Stomach (tissue), 9 donors: ENCODE data around the gene MSX2. TPM values are rescaled to one million over a fixed set of nuclear protein-coding genes. Genes with fewer than 3 reads are reported as not detected.

Experiments
- DNase-seq, 2 donors: peaks; one replicate each; pipeline versions ENCODE4 v3.0.0 to v3.0.0-alpha.2; 2013 to 2019
- H3K27ac ChIP-seq, 5 donors: fragments of 200-600 bp in 4 of 5; sonication (generic) in 4 of 5; one replicate each; pipeline ENCODE4 v1.5.1; 2013 to 2019; ENCODE audit warnings: mild to moderate bottlenecking in 1 of 5, moderate library complexity in 1 of 5
- H3K27me3 ChIP-seq, 3 donors: fragments of 200-600 bp; sonication (generic); one replicate each; pipeline ENCODE4 v1.5.1; 2017 to 2019; ENCODE audit warnings: mixed run types in 1 of 3
- H3K36me3 ChIP-seq, 4 donors: fragments of 200-600 bp; sonication (generic); 1 replicate in 3 of 4; 2 replicates in 1 of 4; pipeline ENCODE4 v1.5.1; 2016 to 2019
- H3K4me1 ChIP-seq, 4 donors: fragments of 200-600 bp; sonication (generic); one replicate each; pipeline ENCODE4 v1.5.1; 2016 to 2019
- H3K4me3 ChIP-seq, 4 donors: fragments of 200-600 bp; sonication (generic) in 3 of 4; one replicate each; pipeline ENCODE4 v1.5.1; 2016 to 2019; ENCODE audit warnings: mild to moderate bottlenecking in 1 of 4
- H3K9me3 ChIP-seq, 4 donors: fragments of 200-600 bp; sonication (generic); one replicate each; pipeline ENCODE4 v1.5.1; 2016 to 2019
- EP300 ChIP-seq: sonication (generic); formaldehyde crosslinking; IDR thresholded peaks from one replicate; pipeline ENCODE4 v1.6.1; 2017; ENCODE audit warnings: antibody characterized with exemption
- POLR2A ChIP-seq, 4 donors: fragments of 450-650 bp; IDR thresholded peaks; one replicate each; pipeline ENCODE4 v1.6.1; 2016; ENCODE audit warnings: antibody characterized with exemption in 4 of 4, control low read depth in 2 of 4, mild to moderate bottlenecking in 1 of 4, moderate library complexity in 1 of 4
- POLR2AphosphoS5 ChIP-seq, 3 donors: sonication (generic); formaldehyde crosslinking; IDR thresholded peaks; one replicate each; pipeline ENCODE4 v1.6.1; 2016; ENCODE audit warnings: antibody characterized with exemption in 3 of 3
- WGBS, 5 donors: extraction: QIAGEN DNeasy Blood & Tissue Kit in 3 of 5; methylation state at CpG; one replicate each; pipeline versions ENCODE4 v1.1.5 to v1.1.7; 2013 to 2018; 5-methylcytosine and 5-hydroxymethylcytosine counted together
- intact Hi-C: fragments of 100-400 bp; cut with DNase I; formaldehyde crosslinking; loops from one replicate; pipeline ENCODE4 v1.15.1; 2023; ENCODE audit warnings: low total_unique reads
- polyA plus RNA-seq, 3 donors: library from polyadenylated mRNA; stranded (reverse); fragments of 200-250 nt; gene quantifications; one replicate each; pipeline ENCODE4 v1.2.3, GENCODE V29; 2013
- total RNA-seq, 5 donors: library from RNA; depleted of rRNA; stranded (reverse); fragments of >200 nt; gene quantifications; one replicate each; pipeline versions ENCODE4 v1.1.0 to v1.2.3, GENCODE V29; 2014 to 2016
- TF ChIP-seq, protein P1 (sequence below), 7 experiments: fragments of 450-650 bp in 4 of 7; fragments of 200-600 bp in 3 of 7; sonication (generic) in 3 of 7; IDR thresholded peaks; one replicate each; pipeline ENCODE4 v1.5.1; 2016 to 2019; ENCODE audit warnings: antibody characterized with exemption in 7 of 7, control low read depth in 2 of 7, mild to moderate bottlenecking in 1 of 7
- donor health status: healthy with polysubstance abuse.
- donor health status: Bipolar disorder and iron deficiency.
- donor health status: healthy.

The MSX2 gene
- total and polyA plus RNA-seq, 8 donors = 0.18 to 6.5 (median 1.4) TPM; not detected in 2

DNA sequence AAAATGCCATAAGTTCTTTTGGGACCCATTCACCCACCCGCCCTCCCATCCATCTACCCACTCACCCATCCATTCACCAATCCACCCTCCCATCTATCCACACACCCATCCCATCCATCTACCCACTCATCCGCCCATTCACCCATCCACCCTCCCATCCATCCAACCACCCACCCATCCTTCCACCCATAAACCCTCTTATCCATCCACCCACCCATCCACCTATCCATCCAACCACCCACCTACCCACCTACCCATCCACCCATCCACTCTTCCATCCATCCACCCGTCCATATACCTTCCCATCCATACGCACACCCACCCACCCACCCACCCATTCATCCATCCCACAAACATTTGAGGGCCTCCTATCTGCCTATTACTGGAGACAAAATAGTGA is 43.3 kb downstream of the MSX2 start:
- H3K4me1 ChIP-seq = no peaks in the 10 kb centered on the region
- TF ChIP-seq, protein P1, sequence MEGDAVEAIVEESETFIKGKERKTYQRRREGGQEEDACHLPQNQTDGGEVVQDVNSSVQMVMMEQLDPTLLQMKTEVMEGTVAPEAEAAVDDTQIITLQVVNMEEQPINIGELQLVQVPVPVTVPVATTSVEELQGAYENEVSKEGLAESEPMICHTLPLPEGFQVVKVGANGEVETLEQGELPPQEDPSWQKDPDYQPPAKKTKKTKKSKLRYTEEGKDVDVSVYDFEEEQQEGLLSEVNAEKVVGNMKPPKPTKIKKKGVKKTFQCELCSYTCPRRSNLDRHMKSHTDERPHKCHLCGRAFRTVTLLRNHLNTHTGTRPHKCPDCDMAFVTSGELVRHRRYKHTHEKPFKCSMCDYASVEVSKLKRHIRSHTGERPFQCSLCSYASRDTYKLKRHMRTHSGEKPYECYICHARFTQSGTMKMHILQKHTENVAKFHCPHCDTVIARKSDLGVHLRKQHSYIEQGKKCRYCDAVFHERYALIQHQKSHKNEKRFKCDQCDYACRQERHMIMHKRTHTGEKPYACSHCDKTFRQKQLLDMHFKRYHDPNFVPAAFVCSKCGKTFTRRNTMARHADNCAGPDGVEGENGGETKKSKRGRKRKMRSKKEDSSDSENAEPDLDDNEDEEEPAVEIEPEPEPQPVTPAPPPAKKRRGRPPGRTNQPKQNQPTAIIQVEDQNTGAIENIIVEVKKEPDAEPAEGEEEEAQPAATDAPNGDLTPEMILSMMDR (IDR thresholded peaks at IDR 0.05) = no peak
- TF ChIP-seq POLR2AphosphoS5 (IDR thresholded peaks at IDR 0.05) (no peak), EP300 (no peak), POLR2A (IDR thresholded peaks at IDR 0.05) (no peak)
- peaks cover 0 to 6% (median 0%) of the 10 kb centered on the region in 4 donors for H3K9me3 ChIP-seq
- no peak for DNase-seq
- intact Hi-C loops = no loop called here
- H3K4me3 ChIP-seq = no peak overlapping the region
- H3K27me3 ChIP-seq = peaks cover 0 to 13% (median 0%) of the 10 kb centered on the region in 3 donors
- 52 to 71% (median 67%) methylated on average over 4 of the region's 4 CpGs for WGBS, 5 donors
- H3K27ac ChIP-seq = no peak overlapping the region
- H3K36me3 ChIP-seq = no peaks in the 10 kb centered on the region

DNA sequence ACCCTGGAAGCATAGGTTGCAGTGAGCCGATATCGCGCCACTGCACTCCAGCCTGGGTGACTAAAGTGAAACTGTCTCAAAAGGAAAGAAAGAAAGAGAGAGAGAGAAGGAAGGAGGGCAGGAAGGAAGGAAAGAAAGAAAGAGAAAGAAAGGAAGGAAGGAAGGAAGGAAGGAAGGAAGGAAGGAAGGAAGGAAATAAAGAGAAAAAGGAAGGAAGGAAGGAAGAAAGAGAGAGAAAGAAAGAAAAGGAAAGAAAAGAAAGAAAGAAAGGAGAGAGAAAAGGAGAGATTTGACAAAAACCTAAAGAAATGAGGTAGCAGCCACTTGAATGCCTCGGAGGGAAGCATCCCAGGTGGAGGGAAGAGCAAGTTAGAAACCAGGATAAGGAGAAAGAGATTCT is 44.6 kb downstream of the MSX2 start:
- Histone ChIP-seq H3K36me3 (no peaks in the 10 kb centered on the region), H3K9me3 (peaks cover 0 to 9% (median 0%) of the 10 kb centered on the region in 4 donors), H3K27ac (no peak overlapping the region), H3K4me3 (no peak overlapping the region), H3K27me3 (peaks cover 0 to 17% (median 0%) of the 10 kb centered on the region in 3 donors), H3K4me1 (no peaks in the 10 kb centered on the region)
- intact Hi-C loops = no loop called here
- no peak for TF ChIP-seq POLR2AphosphoS5 (IDR thresholded peaks at IDR 0.05)
- TF ChIP-seq, protein P1 (IDR thresholded peaks at IDR 0.05) = no peak
- TF ChIP-seq EP300 = no peak
- TF ChIP-seq POLR2A (IDR thresholded peaks at IDR 0.05) = no peak
- no peak for DNase-seq
- WGBS, 5 donors = 84 to 97% (median 92%) methylated on average over 4 of the region's 4 CpGs

DNA sequence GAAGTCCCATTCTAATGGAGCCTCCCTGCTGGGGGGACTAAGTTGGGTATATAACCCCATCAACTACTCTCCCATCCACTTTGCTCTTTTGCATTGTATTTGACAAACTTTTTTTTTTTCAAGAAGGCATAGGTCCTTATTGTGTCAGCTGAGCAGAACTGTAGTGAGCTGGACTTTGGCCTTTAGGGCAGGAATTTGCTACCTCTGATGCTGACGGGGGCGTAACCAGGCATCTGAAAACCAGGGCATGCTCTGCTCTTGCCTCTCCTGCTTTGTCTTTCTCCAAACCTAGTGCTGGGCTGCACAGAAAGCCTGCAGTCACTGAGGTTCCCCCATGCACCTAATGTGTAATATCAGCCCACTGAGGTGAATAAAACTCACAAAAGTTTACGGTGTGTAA is 49.0 kb downstream of the MSX2 start:
- H3K27ac ChIP-seq = no peak overlapping the region
- H3K4me1 ChIP-seq = no peaks in the 10 kb centered on the region
- peaks cover 0 to 19% (median 0%) of the 10 kb centered on the region in 3 donors for H3K27me3 ChIP-seq
- DNase-seq = peak in 1 of 2 donors; percentile 62
- intact Hi-C loops = no loop called here
- TF ChIP-seq, protein P1 (IDR thresholded peaks at IDR 0.05) = no peak
- TF ChIP-seq POLR2AphosphoS5 (IDR thresholded peaks at IDR 0.05) (no peak), EP300 (no peak), POLR2A (IDR thresholded peaks at IDR 0.05) (no peak)
- no peaks in the 10 kb centered on the region for H3K36me3 ChIP-seq
- peaks cover 0 to 9% (median 0%) of the 10 kb centered on the region in 4 donors for H3K9me3 ChIP-seq
- H3K4me3 ChIP-seq = no peak overlapping the region
- 46 to 79% (median 57%) methylated on average over 3 of the region's 3 CpGs for WGBS, 5 donors

DNA sequence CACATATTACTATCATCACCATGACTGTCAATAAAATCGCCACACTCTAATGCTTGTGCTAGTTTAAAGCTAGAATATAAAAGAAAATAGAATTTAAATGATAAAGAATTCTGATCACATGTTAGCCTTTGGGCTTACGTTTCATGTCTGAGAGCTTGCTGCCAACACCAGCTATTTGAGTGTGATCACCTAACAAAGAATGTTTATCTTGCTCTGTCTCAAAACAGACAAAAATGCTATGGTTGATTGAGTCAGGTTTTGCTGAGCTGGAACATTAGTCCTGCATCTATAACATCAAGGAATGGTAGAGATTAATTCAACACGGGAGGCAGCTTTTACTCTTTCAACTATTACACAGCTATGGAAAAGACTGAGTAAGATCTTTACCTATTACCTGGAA is 50.7 kb downstream of the MSX2 start:
- no peak for DNase-seq
- Histone ChIP-seq H3K4me3 (no peak overlapping the region), H3K27me3 (peaks cover 0 to 19% (median 0%) of the 10 kb centered on the region in 3 donors), H3K9me3 (peaks cover 0 to 9% (median 0%) of the 10 kb centered on the region in 4 donors), H3K36me3 (no peaks in the 10 kb centered on the region), H3K27ac (no peak overlapping the region), H3K4me1 (no peaks in the 10 kb centered on the region)
- 53 to 69% (median 59%) methylated on average over 3 of the region's 3 CpGs for WGBS, 5 donors
- TF ChIP-seq POLR2AphosphoS5 (IDR thresholded peaks at IDR 0.05) = no peak
- no peak for TF ChIP-seq POLR2A (IDR thresholded peaks at IDR 0.05)
- no peak for TF ChIP-seq EP300
- TF ChIP-seq, protein P1 (IDR thresholded peaks at IDR 0.05) = no peak
- intact Hi-C loops = no loop called here
